ENCODE data around the gene KPNA6.
"Not testable (repeated sequence)": the region's sequence is repeated elsewhere in the genome, so short reads cannot be mapped to it uniquely, and the experiment has no call there.

KPNA6 gene

GRCh38 chr1:32100359-32100758 is 7.5 kb upstream of the KPNA6 start:
- DNase-seq (ENCODE audit: low read depth, low spot score): no peak

- no peak for DNase-seq (ENCODE audit: low read depth, low spot score)
Measured at GRCh38 chr1:32100807-32101708, 6.8 kb upstream of the KPNA6 start.

GRCh38 chr1:32104127-32104526 is 3.7 kb upstream of the KPNA6 start:
- DNase-seq (ENCODE audit: low read depth, low spot score): no peak

- no peak for DNase-seq (ENCODE audit: low read depth, low spot score)
Measured at GRCh38 chr1:32105338-32105737, 2.5 kb upstream of the KPNA6 start.

GRCh38 chr1:32106663-32107275 is 1.1 kb upstream of the KPNA6 start:
- no peak for DNase-seq (ENCODE audit: low read depth, low spot score)

- no peak for DNase-seq (ENCODE audit: low read depth, low spot score)
Measured at GRCh38 chr1:32111040-32111623, 3.3 kb downstream of the KPNA6 start.

GRCh38 chr1:32111789-32112188 is 3.9 kb downstream of the KPNA6 start:
- no peak for DNase-seq (ENCODE audit: low read depth, low spot score)

- no peak for DNase-seq (ENCODE audit: low read depth, low spot score)
Measured at GRCh38 chr1:32112806-32113375, 5.0 kb downstream of the KPNA6 start.

- DNase-seq (ENCODE audit: low read depth, low spot score): not testable (repeated sequence)
Measured at GRCh38 chr1:32113436-32113835, 5.6 kb downstream of the KPNA6 start.

GRCh38 chr1:32114420-32114819 is 6.6 kb downstream of the KPNA6 start:
- DNase-seq (ENCODE audit: low read depth, low spot score): no peak

- DNase-seq (ENCODE audit: low read depth, low spot score): no peak
Measured at GRCh38 chr1:32115496-32115895, 7.6 kb downstream of the KPNA6 start.

- no peak for DNase-seq (ENCODE audit: low read depth, low spot score)
Measured at GRCh38 chr1:32116531-32116930, 8.7 kb downstream of the KPNA6 start.

GRCh38 chr1:32122151-32122550 is 14.3 kb downstream of the KPNA6 start:
- no peak for DNase-seq (ENCODE audit: low read depth, low spot score)

GRCh38 chr1:32123361-32123760 is 15.5 kb downstream of the KPNA6 start:
- not testable (repeated sequence) for DNase-seq (ENCODE audit: low read depth, low spot score)

- no peak for DNase-seq (ENCODE audit: low read depth, low spot score)
Measured at GRCh38 chr1:32125313-32125712, 17.5 kb downstream of the KPNA6 start.

- DNase-seq (ENCODE audit: low read depth, low spot score): no peak
Measured at GRCh38 chr1:32126770-32127169, 18.9 kb downstream of the KPNA6 start.

- no peak for DNase-seq (ENCODE audit: low read depth, low spot score)
Measured at GRCh38 chr1:32127409-32128198, 19.7 kb downstream of the KPNA6 start.

- DNase-seq (ENCODE audit: low read depth, low spot score): no peak
Measured at GRCh38 chr1:32128479-32128878, 20.6 kb downstream of the KPNA6 start.

GRCh38 chr1:32128964-32129363 is 21.1 kb downstream of the KPNA6 start:
- DNase-seq (ENCODE audit: low read depth, low spot score): no peak

GRCh38 chr1:32133950-32134280 is 26.1 kb downstream of the KPNA6 start:
- not testable (repeated sequence) for DNase-seq (ENCODE audit: low read depth, low spot score)

GRCh38 chr1:32137111-32137510 is 29.3 kb downstream of the KPNA6 start:
- no peak for DNase-seq (ENCODE audit: low read depth, low spot score)

GRCh38 chr1:32138965-32139364 is 31.1 kb downstream of the KPNA6 start:
- no peak for DNase-seq (ENCODE audit: low read depth, low spot score)
